Measurements from ENCODE around the gene CFAP299. TPM values are rescaled to one million over a fixed set of nuclear protein-coding genes. Genes with fewer than 3 reads are reported as not detected.

The CFAP299 gene
- total and polyA plus RNA-seq, 2 donors (not counting 1 experiment from before 2014, with no cell fraction given): not detected

DNA sequence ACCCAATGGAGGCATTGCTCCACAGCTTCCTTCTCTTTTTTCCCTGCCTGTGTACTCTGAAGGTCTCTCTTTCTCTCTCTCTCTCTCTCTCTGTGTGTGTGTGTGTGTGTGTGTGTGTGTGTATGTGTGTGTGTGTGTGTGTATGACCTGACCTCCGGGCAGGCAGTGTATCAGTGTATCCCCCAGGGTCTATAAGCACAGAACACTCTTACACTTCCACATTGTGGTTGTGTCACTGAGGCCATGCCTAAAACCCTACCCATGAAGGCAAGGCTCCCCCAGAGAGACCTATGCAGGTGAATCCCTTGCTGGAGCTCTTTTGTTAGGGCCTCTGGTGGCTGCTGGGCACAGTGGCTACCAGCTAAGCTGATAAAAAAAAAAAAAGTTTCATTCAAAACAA is 394.6 kb downstream of the CFAP299 start:
- Mint-ChIP-seq H3K27ac (no peak overlapping the region), H3K27me3 (peaks cover 6% of the 10 kb centered on the region), H3K4me3 (no peak overlapping the region), H3K9me3 (ENCODE audit: insufficient read depth) (peaks cover 6% of the 10 kb centered on the region), H3K4me1 (no peaks in the 10 kb centered on the region)
- Histone ChIP-seq H3K79me2 (ENCODE audit: control insufficient read depth, insufficient read depth, low read length) (no peaks in the 10 kb centered on the region), H3K4me3 (ENCODE audit: control extremely low read depth in 1 of 5, extremely low read depth in 1 of 5, insufficient read depth in 1 of 5, low read depth in 2 of 5, low read length in 4 of 5) (no peak overlapping the region), H3K4me2 (replicated peaks; ENCODE audit: low read depth, low read length, poor library complexity, severe bottlenecking) (no peak overlapping the region), H3K9me3 (ENCODE audit: control extremely low read depth in 1 of 3, control insufficient read depth in 2 of 3, insufficient read depth in 1 of 3, low read length in 2 of 3) (no peaks in the 10 kb centered on the region), H3K27ac (ENCODE audit: low read length in 2 of 2) (no peak overlapping the region), H3K9ac (ENCODE audit: low read length) (no peak overlapping the region), H3K4me1 (ENCODE audit: control insufficient read depth in 2 of 2, insufficient read depth in 2 of 2, low read length in 2 of 2) (no peaks in the 10 kb centered on the region), H4K20me1 (ENCODE audit: control insufficient read depth, insufficient read depth, low read length, poor library complexity, severe bottlenecking) (no peaks in the 10 kb centered on the region), H3K27me3 (replicated peaks in 1 of 4; ENCODE audit: control extremely low read depth in 1 of 4, control insufficient read depth in 3 of 4, insufficient read depth in 4 of 4, low read length in 3 of 4) (peaks cover 0 to 4% (median 0%) of the 10 kb centered on the region in 4 experiments), H3K36me3 (replicated peaks in 1 of 2; ENCODE audit: control extremely low read depth in 1 of 2, control insufficient read depth in 1 of 2, extremely low read depth in 1 of 2, insufficient read depth in 2 of 2, low read length in 1 of 2) (no peaks in the 10 kb centered on the region), H2AFZ (ENCODE audit: insufficient read depth, low read depth, low read length, poor library complexity, severe bottlenecking) (no peak overlapping the region)
- intact Hi-C loops (cut with micrococcal nuclease): no loop called here
- CTCF ChIA-PET: no interaction called here
- DNase-seq (no peak), ATAC-seq (ENCODE audit: low read depth) (no peak)
- no CpG with 5 or more reads among the region's 1 CpG for WGBS (ENCODE audit: insufficient coverage)
- POLR2A ChIA-PET: no interaction called here
- no peak for TF ChIP-seq EZH2 (IDR thresholded peaks at IDR 0.05; ENCODE audit: borderline replicate concordance, insufficient read depth, low read depth, low read length, poor library complexity, severe bottlenecking)
- TF ChIP-seq, protein P1, sequence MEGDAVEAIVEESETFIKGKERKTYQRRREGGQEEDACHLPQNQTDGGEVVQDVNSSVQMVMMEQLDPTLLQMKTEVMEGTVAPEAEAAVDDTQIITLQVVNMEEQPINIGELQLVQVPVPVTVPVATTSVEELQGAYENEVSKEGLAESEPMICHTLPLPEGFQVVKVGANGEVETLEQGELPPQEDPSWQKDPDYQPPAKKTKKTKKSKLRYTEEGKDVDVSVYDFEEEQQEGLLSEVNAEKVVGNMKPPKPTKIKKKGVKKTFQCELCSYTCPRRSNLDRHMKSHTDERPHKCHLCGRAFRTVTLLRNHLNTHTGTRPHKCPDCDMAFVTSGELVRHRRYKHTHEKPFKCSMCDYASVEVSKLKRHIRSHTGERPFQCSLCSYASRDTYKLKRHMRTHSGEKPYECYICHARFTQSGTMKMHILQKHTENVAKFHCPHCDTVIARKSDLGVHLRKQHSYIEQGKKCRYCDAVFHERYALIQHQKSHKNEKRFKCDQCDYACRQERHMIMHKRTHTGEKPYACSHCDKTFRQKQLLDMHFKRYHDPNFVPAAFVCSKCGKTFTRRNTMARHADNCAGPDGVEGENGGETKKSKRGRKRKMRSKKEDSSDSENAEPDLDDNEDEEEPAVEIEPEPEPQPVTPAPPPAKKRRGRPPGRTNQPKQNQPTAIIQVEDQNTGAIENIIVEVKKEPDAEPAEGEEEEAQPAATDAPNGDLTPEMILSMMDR (IDR thresholded peaks at IDR 0.05): no peak

DNA sequence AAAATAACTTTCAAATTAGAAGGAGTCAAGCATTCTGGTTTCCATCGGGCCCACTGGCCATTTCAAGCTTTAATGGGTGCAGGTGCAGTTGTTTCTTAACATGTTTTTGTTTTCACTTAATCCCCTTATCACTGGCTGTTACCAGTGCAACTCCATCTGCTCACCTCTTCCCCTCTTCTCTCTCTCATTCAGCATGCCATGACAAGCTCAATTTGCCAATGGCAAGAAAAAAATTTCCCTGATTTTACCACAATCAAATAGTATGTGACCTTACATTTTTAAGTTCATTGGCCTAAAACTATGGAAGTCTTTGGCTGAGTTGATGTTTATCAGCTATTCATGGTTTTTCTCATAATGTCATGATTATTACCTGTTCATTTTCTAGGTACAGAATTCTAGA is 395.9 kb downstream of the CFAP299 start:
- Histone ChIP-seq H3K36me3 (replicated peaks in 1 of 2; ENCODE audit: control extremely low read depth in 1 of 2, control insufficient read depth in 1 of 2, extremely low read depth in 1 of 2, insufficient read depth in 2 of 2, low read length in 1 of 2) (no peaks in the 10 kb centered on the region), H3K4me3 (ENCODE audit: control extremely low read depth in 1 of 5, extremely low read depth in 1 of 5, insufficient read depth in 1 of 5, low read depth in 2 of 5, low read length in 4 of 5) (no peak overlapping the region), H3K79me2 (ENCODE audit: control insufficient read depth, insufficient read depth, low read length) (no peaks in the 10 kb centered on the region), H3K4me1 (ENCODE audit: control insufficient read depth in 2 of 2, insufficient read depth in 2 of 2, low read length in 2 of 2) (no peaks in the 10 kb centered on the region), H3K27ac (ENCODE audit: low read length in 2 of 2) (no peak overlapping the region), H3K4me2 (replicated peaks; ENCODE audit: low read depth, low read length, poor library complexity, severe bottlenecking) (no peak overlapping the region), H3K9me3 (ENCODE audit: control extremely low read depth in 1 of 3, control insufficient read depth in 2 of 3, insufficient read depth in 1 of 3, low read length in 2 of 3) (no peaks in the 10 kb centered on the region), H3K27me3 (replicated peaks in 1 of 4; ENCODE audit: control extremely low read depth in 1 of 4, control insufficient read depth in 3 of 4, insufficient read depth in 4 of 4, low read length in 3 of 4) (no peaks in the 10 kb centered on the region), H4K20me1 (ENCODE audit: control insufficient read depth, insufficient read depth, low read length, poor library complexity, severe bottlenecking) (no peaks in the 10 kb centered on the region), H2AFZ (ENCODE audit: insufficient read depth, low read depth, low read length, poor library complexity, severe bottlenecking) (no peak overlapping the region), H3K9ac (ENCODE audit: low read length) (no peak overlapping the region)
- intact Hi-C loops (cut with micrococcal nuclease): no loop called here
- ATAC-seq (ENCODE audit: low read depth) (no peak), DNase-seq (no peak)
- Mint-ChIP-seq H3K4me3 (no peak overlapping the region), H3K27ac (no peak overlapping the region), H3K9me3 (ENCODE audit: insufficient read depth) (peaks cover 6% of the 10 kb centered on the region), H3K27me3 (peaks cover 3% of the 10 kb centered on the region), H3K4me1 (no peaks in the 10 kb centered on the region)
- POLR2A ChIA-PET: no interaction called here
- TF ChIP-seq, protein P1 (IDR thresholded peaks at IDR 0.05): no peak
- TF ChIP-seq EZH2 (IDR thresholded peaks at IDR 0.05; ENCODE audit: borderline replicate concordance, insufficient read depth, low read depth, low read length, poor library complexity, severe bottlenecking): no peak
- WGBS (ENCODE audit: insufficient coverage): no CpG with 5 or more reads among the region's 1 CpG
- CTCF ChIA-PET: no interaction called here
